Panc1 (cell line): ENCODE results near the gene PTPRK. TPM values are rescaled to one million over a fixed set of nuclear protein-coding genes. Genes with fewer than 3 reads are reported as not detected.

Experiments
- ATAC-seq: fragments of 200-7000 bp; cut with Tn5 transposase; 2 replicates; pipeline ENCODE4 v1.9.1; 2020; ENCODE audit warnings: mild to moderate bottlenecking, moderate library complexity
- BruUV-seq: library from RNA; stranded (reverse); fragments of 400-500 nt; replicated peaks from 2 replicates; lab custom pipeline; 2021; lab: Mats Ljungman, UMichigan
- CTCF ChIA-PET: fragments of 300-600 bp; sonication (Branson Sonifier 250); formaldehyde crosslinking; loops from one replicate; lab custom pipeline; 2022; ENCODE audit warnings: antibody characterized with exemption; lab: Charles Lee
- POLR2A ChIA-PET: fragments of 300-600 bp; sonication (Branson Sonifier 250); formaldehyde crosslinking; loops from one replicate; lab custom pipeline; 2022; ENCODE audit warnings: antibody characterized with exemption; lab: Charles Lee
- DNase-seq: peaks from one replicate; pipeline ENCODE4 v3.0.0-alpha.2; 2010; ENCODE audit warnings: low read depth, low spot score
- H3K27ac ChIP-seq: 2 replicates; pipeline ENCODE4 v1.5.1; 2011; ENCODE audit warnings: mild to moderate bottlenecking, low read length, inconsistent platforms
- H3K27me3 ChIP-seq: fragments of 200-500 bp; sonication (Bioruptor generic); 2 replicates; pipeline ENCODE4 v1.6.0; 2014; ENCODE audit warnings: low read length, inconsistent platforms; ENCODE audit not compliant: control insufficient read depth, insufficient read depth
- H3K36me3 ChIP-seq: fragments of 200-500 bp; sonication (Bioruptor generic); 2 replicates; pipeline ENCODE4 v1.5.1; 2014; ENCODE audit warnings: inconsistent platforms, mild to moderate bottlenecking, low read length, moderate library complexity; ENCODE audit not compliant: control insufficient read depth, insufficient read depth
- H3K4me1 ChIP-seq: 2 replicates; pipeline ENCODE4 v1.5.1; 2011; ENCODE audit warnings: inconsistent platforms, mild to moderate bottlenecking, low read length, moderate library complexity; ENCODE audit not compliant: control insufficient read depth, insufficient read depth
- H3K4me3 ChIP-seq, 2 experiments: 2 replicates each; pipeline ENCODE4 v1.5.1; 2011 to 2012; ENCODE audit warnings: low read depth in 2 of 2, low read length in 2 of 2, mild to moderate bottlenecking in 2 of 2, inconsistent platforms in 1 of 2, moderate library complexity in 1 of 2
- H3K9me3 ChIP-seq: fragments of 200-500 bp; sonication (Bioruptor generic); 2 replicates; pipeline ENCODE4 v1.5.1; 2014; ENCODE audit warnings: low read depth, mild to moderate bottlenecking, inconsistent platforms, low read length, moderate library complexity; ENCODE audit not compliant: control insufficient read depth, insufficient read depth
- CTCF ChIP-seq: fragments of 450-650 bp; IDR thresholded peaks from 2 replicates; pipeline ENCODE4 v1.5.1; 2017; ENCODE audit warnings: mild to moderate bottlenecking
- POLR2AphosphoS5 ChIP-seq: IDR thresholded peaks from 2 replicates; pipeline ENCODE4 v1.6.1; 2012; ENCODE audit warnings: mild to moderate bottlenecking, low read depth, low read length, moderate library complexity
- REST ChIP-seq, 2 experiments: IDR thresholded peaks; 2 replicates each; pipeline ENCODE4 v1.6.1; 2011 to 2012; ENCODE audit warnings: low read depth in 2 of 2, control low read depth in 1 of 2, low read length in 1 of 2, mild to moderate bottlenecking in 1 of 2, moderate library complexity in 1 of 2; ENCODE audit not compliant: insufficient read depth in 1 of 2
- SIN3A ChIP-seq: IDR thresholded peaks from 2 replicates; pipeline ENCODE4 v1.6.1; 2012; ENCODE audit warnings: low read depth, mild to moderate bottlenecking, low read length, moderate library complexity, borderline replicate concordance; ENCODE audit not compliant: insufficient read depth
- TCF7L2 ChIP-seq: IDR thresholded peaks from 2 replicates; pipeline ENCODE4 v1.6.1; 2011; ENCODE audit warnings: mild to moderate bottlenecking, low read depth, low read length, inconsistent platforms
- in situ Hi-C: cut with HindIII; loops from 2 replicates; pipeline ENCODE4 v1.10.0; 2016; ENCODE audit warnings: low sequenced_read_pairs, low pct_unique_long_range_greater_than_20kb
- intact Hi-C: fragments of 100-400 bp; cut with micrococcal nuclease; formaldehyde crosslinking; loops from one replicate; pipeline ENCODE4 v1.10.0; 2022; ENCODE audit not compliant: unreplicated experiment
- total RNA-seq: library from RNA; stranded (reverse); gene quantifications from one replicate; pipeline ENCODE4 v1.2.1, GENCODE V29; 2021; ENCODE audit not compliant: unreplicated experiment

The PTPRK gene
- total RNA-seq, 1 experiment from 2014 or later, result 61.8 TPM

GRCh38 chr6:127998985-127999384 lies 521.4 kb downstream of the PTPRK start:
- ChIA-PET POLR2A (no interaction called here), CTCF (no interaction called here)
- Histone ChIP-seq H3K4me3 (no peak overlapping the region), H3K36me3 (no peaks in the 10 kb centered on the region; the same call in 1 of the 2 replicates), H3K4me1 (no peaks in the 10 kb centered on the region), H3K27me3 (no peaks in the 10 kb centered on the region), H3K9me3 (no peaks in the 10 kb centered on the region), H3K27ac (no peak overlapping the region)
- ATAC-seq (no peak), DNase-seq (no peak)
- intact Hi-C loops, result no loop called here
- TF ChIP-seq SIN3A (no peak), CTCF (no peak), TCF7L2 (no peak), REST (IDR thresholded peaks at IDR 0.05; ENCODE audit: insufficient read depth in 1 of 2, low read depth in 2 of 2, low read length in 1 of 2) (no peak), POLR2AphosphoS5 (no peak)
- in situ Hi-C loops, result no loop called here
- BruUV-seq, result no TSS peak

GRCh38 chr6:127997496-127998164 lies 522.8 kb downstream of the PTPRK start:
- Histone ChIP-seq H3K4me3 (no peak overlapping the region), H3K9me3 (no peaks in the 10 kb centered on the region), H3K4me1 (no peaks in the 10 kb centered on the region), H3K27me3 (no peaks in the 10 kb centered on the region), H3K27ac (no peak overlapping the region), H3K36me3 (no peaks in the 10 kb centered on the region)
- DNase-seq (no peak), ATAC-seq (no peak)
- no TSS peak for BruUV-seq
- TF ChIP-seq SIN3A (no peak), CTCF (no peak), POLR2AphosphoS5 (no peak), REST (IDR thresholded peaks at IDR 0.05; ENCODE audit: insufficient read depth in 1 of 2, low read depth in 2 of 2, low read length in 1 of 2) (no peak), TCF7L2 (no peak)
- in situ Hi-C loops, result no loop called here
- ChIA-PET POLR2A (no interaction called here), CTCF (no interaction called here)
- intact Hi-C loops, result no loop called here
